Epithelial cell of esophagus (primary cell): ENCODE measurements around the gene MUS81.

ENCODE experiments used
- DNase-seq: peaks from one replicate; pipeline ENCODE4 v3.0.0; 2010; ENCODE audit warnings: low read depth
- H3K4me3 ChIP-seq: 2 replicates; pipeline ENCODE4 v1.5.1; 2011; ENCODE audit warnings: mild to moderate bottlenecking, low read length, control low read depth
- CTCF ChIP-seq: IDR thresholded peaks from 2 replicates; pipeline ENCODE4 v1.5.1; 2011; ENCODE audit warnings: low read depth, mild to moderate bottlenecking, low read length, control low read depth, inconsistent platforms; ENCODE audit not compliant: insufficient read depth; ENCODE audit errors: missing control alignments

MUS81 gene

GRCh38 chr11:65871811-65872548 lies 11.7 kb downstream of the MUS81 start:
- TF ChIP-seq CTCF: no peak
- no peak for DNase-seq
- H3K4me3 ChIP-seq: peak overlapping the region; percentile 19

- TF ChIP-seq CTCF: no peak
- no peak for DNase-seq
- peak within 1 kb of the TSS; percentile 65 for H3K4me3 ChIP-seq
Measured at GRCh38 chr11:65872586-65873317, 12.5 kb downstream of the MUS81 start, which contains the start of gene EFEMP2. Gene EFEMP2, minus strand, starts transcription at chr11:65872800. Its CDS starts 446 bp downstream, at chr11:65872354.

- peak overlapping the region; percentile 65 for H3K4me3 ChIP-seq
- no peak for TF ChIP-seq CTCF
- peak; percentile 92 for DNase-seq
Measured at GRCh38 chr11:65873318-65874156, 13.3 kb downstream of the MUS81 start.

- no peak within 1 kb of the TSS for H3K4me3 ChIP-seq
- DNase-seq: no peak
- no peak for TF ChIP-seq CTCF
Measured at GRCh38 chr11:65879617-65880016, 19.4 kb downstream of the MUS81 start, which contains the start of gene CTSW. Gene CTSW, plus strand, starts transcription at chr11:65879837. Its CDS starts 18 bp downstream, at chr11:65879855.

GRCh38 chr11:65880027-65880426 lies 19.8 kb downstream of the MUS81 start:
- no peak for TF ChIP-seq CTCF
- no peak overlapping the region for H3K4me3 ChIP-seq
- no peak for DNase-seq

GRCh38 chr11:65880844-65881421 lies 20.7 kb downstream of the MUS81 start:
- no peak overlapping the region for H3K4me3 ChIP-seq
- TF ChIP-seq CTCF: no peak
- DNase-seq: no peak
